Measurements from ENCODE around the gene CRELD2. TPM values are rescaled to one million over a fixed set of nuclear protein-coding genes. Genes with fewer than 3 reads are reported as not detected.

The CRELD2 gene
- total RNA-seq, 4 donors from 2014 or later, result 50.3 to 244 (median 154) TPM

GRCh38 chr22:49907807-49908206 is 10.6 kb upstream of the CRELD2 start:
- Histone ChIP-seq H3K4me3 (replicated peaks in 1 of 3) (no peak overlapping the region), H3K36me3 (peaks cover 38 to 46% of the 10 kb centered on the region in 2 donors), H3K9me3 (no peaks in the 10 kb centered on the region), H3K4me1 (no peaks in the 10 kb centered on the region), H3K27me3 (no peaks in the 10 kb centered on the region), H3K27ac (no peak overlapping the region)
- TF ChIP-seq POLR2A (IDR thresholded peaks at IDR 0.05) (no peak), CTCF (IDR thresholded peaks at IDR 0.05) (no peak)
- intact Hi-C loops (cut with DNase I), result no loop called here
- WGBS, 2 donors, result 93 to 98% methylated on average over 13 to 18 of the region's 19 CpGs
- DNase-seq, result no peak

- no peaks in the 10 kb centered on the region for H3K9me3 ChIP-seq
- intact Hi-C loops (cut with DNase I), result loop anchor here (10.0 kb wide), 1 partner anchor 55 kb away; the partner anchor contains the start of gene ZBED4
- peaks cover 32 to 39% of the 10 kb centered on the region in 2 donors for H3K36me3 ChIP-seq
- DNase-seq, result no peak
- H3K27ac ChIP-seq, result no peak overlapping the region
- no peak for TF ChIP-seq CTCF (IDR thresholded peaks at IDR 0.05)
- TF ChIP-seq POLR2A (IDR thresholded peaks at IDR 0.05), result no peak
- WGBS, 2 donors, result 93 to 95% methylated on average over 12 to 23 of the region's 23 CpGs
- H3K4me1 ChIP-seq, result no peaks in the 10 kb centered on the region
- no peak overlapping the region for H3K4me3 ChIP-seq (replicated peaks in 1 of 3)
- H3K27me3 ChIP-seq, result no peaks in the 10 kb centered on the region
Measured at GRCh38 chr22:49909476-49910205, 8.8 kb upstream of the CRELD2 start.

GRCh38 chr22:49910229-49911155 is 7.9 kb upstream of the CRELD2 start:
- DNase-seq, result no peak
- H3K4me1 ChIP-seq, result no peaks in the 10 kb centered on the region
- no peak overlapping the region for H3K4me3 ChIP-seq (replicated peaks in 1 of 3)
- intact Hi-C loops (cut with DNase I), result loop anchor here (10.0 kb wide), 1 partner anchor 56 kb away; the partner anchor contains the start of gene ZBED4
- H3K9me3 ChIP-seq, result no peaks in the 10 kb centered on the region
- 94 to 96% methylated on average over 19 to 26 of the region's 27 CpGs for WGBS, 2 donors
- H3K36me3 ChIP-seq, result peaks cover 32 to 39% of the 10 kb centered on the region in 2 donors
- TF ChIP-seq CTCF (IDR thresholded peaks at IDR 0.05) (no peak), POLR2A (IDR thresholded peaks at IDR 0.05) (no peak)
- no peak overlapping the region for H3K27ac ChIP-seq
- H3K27me3 ChIP-seq, result no peaks in the 10 kb centered on the region

GRCh38 chr22:49911881-49912625 is 6.4 kb upstream of the CRELD2 start:
- TF ChIP-seq POLR2A (IDR thresholded peaks at IDR 0.05), result no peak
- intact Hi-C loops (cut with DNase I), result loop anchor here (10.0 kb wide), 1 partner anchor 57 kb away; the partner anchor contains the start of gene ZBED4
- peaks cover 2 to 5% of the 10 kb centered on the region in 2 donors for H3K4me1 ChIP-seq
- no peaks in the 10 kb centered on the region for H3K9me3 ChIP-seq
- no peak overlapping the region for H3K27ac ChIP-seq
- peaks cover 32 to 35% of the 10 kb centered on the region in 2 donors for H3K36me3 ChIP-seq
- no peak overlapping the region for H3K4me3 ChIP-seq (replicated peaks in 1 of 3)
- DNase-seq, result no peak
- WGBS, 2 donors, result 96% methylated on average over 28 to 30 of the region's 30 CpGs
- H3K27me3 ChIP-seq, result no peaks in the 10 kb centered on the region

GRCh38 chr22:49913026-49913425 is 5.4 kb upstream of the CRELD2 start:
- Histone ChIP-seq H3K27ac (no peak overlapping the region), H3K36me3 (peaks cover 24 to 26% of the 10 kb centered on the region in 2 donors), H3K9me3 (no peaks in the 10 kb centered on the region), H3K4me1 (peaks cover 9 to 12% of the 10 kb centered on the region in 2 donors), H3K4me3 (replicated peaks in 1 of 3) (no peak overlapping the region), H3K27me3 (no peaks in the 10 kb centered on the region)
- DNase-seq, result no peak
- intact Hi-C loops (cut with DNase I), result loop anchor here (10.0 kb wide), 1 partner anchor 58 kb away; the partner anchor contains the start of gene ZBED4
- TF ChIP-seq CTCF (IDR thresholded peaks at IDR 0.05), result no peak
- TF ChIP-seq POLR2A (IDR thresholded peaks at IDR 0.05), result no peak
- 93 to 98% methylated on average over 14 of the region's 14 CpGs for WGBS, 2 donors

Measured in thyroid gland (tissue), 4 donors.